ENCODE results near the gene SERPINB10. TPM values are rescaled to one million over a fixed set of nuclear protein-coding genes. Genes with fewer than 3 reads are reported as not detected.

SERPINB10 gene
- total and polyA plus RNA-seq, 2 of the 8 experiments (the other 6 are each of a cell fraction or from before 2014, with no cell fraction given) = not detected

DNA sequence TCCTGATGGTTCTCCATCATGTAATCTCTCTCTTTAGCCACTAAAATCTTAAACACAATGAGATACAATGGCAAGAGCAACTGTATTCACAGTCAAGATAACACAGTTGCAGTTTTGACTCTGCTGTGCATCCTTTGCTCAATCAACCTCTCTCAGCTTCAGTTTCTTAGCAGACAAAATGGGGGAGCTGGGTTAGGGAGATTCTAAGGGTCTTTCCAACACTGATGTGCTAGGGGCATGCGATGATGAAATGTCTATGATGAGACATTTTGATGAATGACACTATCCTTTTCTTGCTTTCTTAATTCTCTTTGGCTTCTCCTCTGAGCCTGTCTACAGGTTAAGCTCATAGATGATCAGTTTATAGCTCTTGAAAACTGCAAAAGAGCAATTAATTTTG lies 1.1 kb downstream of the SERPINB10 start:
- CTCF ChIA-PET (ENCODE audit: partially characterized antibody) = interaction anchor here (0.8 to 2.0 kb wide), 3 partner anchors 22 to 56 kb away, joined by 3 to 6 read pairs (median 3); no protein-coding TSS in a partner anchor
- Histone ChIP-seq H3K14ac (ENCODE audit: insufficient read length) (no peak overlapping the region), H3K9ac (replicated peaks in 1 of 4; ENCODE audit: extremely low read depth in 1 of 4, low read depth in 3 of 4, low read length in 3 of 4) (no peak overlapping the region), H3K27me3 (replicated peaks in 1 of 4; ENCODE audit: control insufficient read depth in 3 of 4, extremely low read depth in 1 of 4, insufficient read depth in 3 of 4, low read length in 3 of 4) (no peaks in the 10 kb centered on the region), H3K79me2 (ENCODE audit: control insufficient read depth in 1 of 2, insufficient read depth in 2 of 2, low read length in 2 of 2) (no peaks in the 10 kb centered on the region), H2AFZ (ENCODE audit: low read length) (no peak overlapping the region), H3K4me3 (ENCODE audit: extremely low read depth in 1 of 4, insufficient read depth in 2 of 4, low read depth in 3 of 4, low read length in 4 of 4) (no peak overlapping the region), H2BK5ac (ENCODE audit: low read depth, low read length) (no peak overlapping the region), H4K5ac (ENCODE audit: insufficient read length, low read depth, low read length) (no peak overlapping the region), H3K4me2 (ENCODE audit: insufficient read depth in 1 of 2, low read depth in 2 of 2, low read length in 2 of 2) (no peak overlapping the region), H3K23me2 (ENCODE audit: low read depth, low read length) (no peaks in the 10 kb centered on the region), H2BK120ac (replicated peaks; ENCODE audit: low read depth, low read length) (no peak overlapping the region), H3K27ac (ENCODE audit: low read depth, low read length) (no peak overlapping the region), H3K56ac (replicated peaks; ENCODE audit: insufficient read length, low read depth, low read length) (no peak overlapping the region), H3K4me1 (replicated peaks in 1 of 4; ENCODE audit: control insufficient read depth in 3 of 4, insufficient read depth in 4 of 4, low read length in 3 of 4) (peaks cover 0 to 2% (median 0%) of the 10 kb centered on the region in 4 experiments; a peak in 1 of 7 replicates), H3K18ac (ENCODE audit: extremely low read depth, low read length) (no peak overlapping the region), H3K36me3 (ENCODE audit: control insufficient read depth in 2 of 4, insufficient read depth in 4 of 4, low read length in 3 of 4) (no peaks in the 10 kb centered on the region), H2BK15ac (ENCODE audit: low read length) (no peak overlapping the region), H2AK5ac (ENCODE audit: low read depth, low read length) (no peak overlapping the region), H3K23ac (ENCODE audit: insufficient read length) (no peak overlapping the region), H4K20me1 (replicated peaks in 1 of 2; ENCODE audit: control insufficient read depth in 1 of 2, insufficient read depth in 2 of 2, low read length in 2 of 2) (no peaks in the 10 kb centered on the region), H2BK12ac (ENCODE audit: low read depth, low read length) (no peak overlapping the region), H2BK20ac (ENCODE audit: low read length) (no peak overlapping the region), H3K79me1 (ENCODE audit: low read depth, low read length) (no peaks in the 10 kb centered on the region), H3K4ac (replicated peaks; ENCODE audit: insufficient read length, low read depth, low read length) (no peak overlapping the region), H3K9me3 (ENCODE audit: insufficient read depth in 2 of 2, low read depth in 1 of 2, low read length in 1 of 2) (peaks cover 0 to 7% of the 10 kb centered on the region in 2 experiments; a peak in 1 of 4 replicates), H4K91ac (replicated peaks; ENCODE audit: insufficient read length, low read length) (no peak overlapping the region), H4K8ac (ENCODE audit: extremely low read depth, insufficient read depth, low read length) (no peak overlapping the region)
- FAIRE-seq (no peak), DNase-seq (ENCODE audit: low read depth in 1 of 2, low spot score in 2 of 2) (no peak)
- 90% methylated on average over 1 of the region's 1 CpG; no CpG with 5 or more reads in 1 of the 2 experiments for WGBS, 2 experiments (ENCODE audit: extremely low coverage in 1 of 2, insufficient coverage in 1 of 2, insufficient read length in 1 of 2, insufficient replicate concordance in 2 of 2, low coverage in 1 of 2, low lambda C conversion rate in 2 of 2, missing lambda C conversion rate in 1 of 2)
- POLR2A ChIA-PET (ENCODE audit: partially characterized antibody) = no interaction called here
- TF ChIP-seq SP4 (IDR thresholded peaks at IDR 0.05; ENCODE audit: low read length) = no peak

Data from H1 (cell line).